ENCODE data around the gene CDC42.

DNA sequence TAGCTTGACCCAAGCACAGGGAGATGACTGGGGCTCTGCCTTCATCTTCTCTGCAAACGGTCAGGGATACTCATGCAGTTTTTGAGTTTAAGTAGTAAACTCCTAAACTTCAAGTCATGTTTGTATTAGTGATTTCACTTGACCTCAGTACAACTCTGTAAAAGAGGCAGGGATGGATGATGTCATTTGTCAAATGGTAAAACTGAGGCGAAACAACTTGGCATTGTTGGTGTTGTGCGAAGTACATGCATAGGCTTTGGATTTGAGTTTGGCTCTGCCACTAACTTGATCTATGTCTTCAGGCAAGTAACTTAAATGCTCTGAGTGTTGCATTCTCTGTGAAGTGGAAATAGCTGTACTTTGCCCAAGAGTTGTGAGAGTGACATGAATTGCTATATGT is 47.7 kb downstream of the CDC42 start:
- TF ChIP-seq, protein P1, sequence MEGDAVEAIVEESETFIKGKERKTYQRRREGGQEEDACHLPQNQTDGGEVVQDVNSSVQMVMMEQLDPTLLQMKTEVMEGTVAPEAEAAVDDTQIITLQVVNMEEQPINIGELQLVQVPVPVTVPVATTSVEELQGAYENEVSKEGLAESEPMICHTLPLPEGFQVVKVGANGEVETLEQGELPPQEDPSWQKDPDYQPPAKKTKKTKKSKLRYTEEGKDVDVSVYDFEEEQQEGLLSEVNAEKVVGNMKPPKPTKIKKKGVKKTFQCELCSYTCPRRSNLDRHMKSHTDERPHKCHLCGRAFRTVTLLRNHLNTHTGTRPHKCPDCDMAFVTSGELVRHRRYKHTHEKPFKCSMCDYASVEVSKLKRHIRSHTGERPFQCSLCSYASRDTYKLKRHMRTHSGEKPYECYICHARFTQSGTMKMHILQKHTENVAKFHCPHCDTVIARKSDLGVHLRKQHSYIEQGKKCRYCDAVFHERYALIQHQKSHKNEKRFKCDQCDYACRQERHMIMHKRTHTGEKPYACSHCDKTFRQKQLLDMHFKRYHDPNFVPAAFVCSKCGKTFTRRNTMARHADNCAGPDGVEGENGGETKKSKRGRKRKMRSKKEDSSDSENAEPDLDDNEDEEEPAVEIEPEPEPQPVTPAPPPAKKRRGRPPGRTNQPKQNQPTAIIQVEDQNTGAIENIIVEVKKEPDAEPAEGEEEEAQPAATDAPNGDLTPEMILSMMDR (IDR thresholded peaks at IDR 0.05), result no peak
- TF ChIP-seq POLR2A (IDR thresholded peaks at IDR 0.05; ENCODE audit: low read depth) (no peak), EP300 (IDR thresholded peaks at IDR 0.05) (no peak)
